Pons (tissue), 1 donor: ENCODE data around the gene AOX1.
"Not testable (repeated sequence)": the region's sequence is repeated elsewhere in the genome, so short reads cannot be mapped to it uniquely, and the experiment has no call there.

Source experiments
- DNase-seq: peaks from one replicate; pipeline ENCODE4 v3.0.0-alpha.2; 2016; ENCODE audit warnings: low spot score

The AOX1 gene

GRCh38 chr2:200585730-200586643, at the start of gene AOX1:
Gene AOX1 (plus strand): TSS chr2:200586014. CDS start chr2:200586109, 95 bp downstream.
- peak; percentile 20 for DNase-seq

- no peak for DNase-seq
Observed at GRCh38 chr2:200538139-200538538, 47.7 kb upstream of the AOX1 start.

GRCh38 chr2:200540793-200541192, 45.0 kb upstream of the AOX1 start:
- no peak for DNase-seq

GRCh38 chr2:200566596-200566995, 19.2 kb upstream of the AOX1 start:
- DNase-seq = not testable (repeated sequence)

- no peak for DNase-seq
Observed at GRCh38 chr2:200567932-200568331, 17.9 kb upstream of the AOX1 start.

- no peak for DNase-seq
Observed at GRCh38 chr2:200575957-200576356, 9.9 kb upstream of the AOX1 start.

GRCh38 chr2:200577027-200577426, 8.8 kb upstream of the AOX1 start:
- no peak for DNase-seq

- DNase-seq = no peak
Observed at GRCh38 chr2:200578778-200579177, 7.0 kb upstream of the AOX1 start.

GRCh38 chr2:200584639-200585038, 1.2 kb upstream of the AOX1 start:
- DNase-seq = no peak

- no peak for DNase-seq
Observed at GRCh38 chr2:200585340-200585729, 479 bp upstream of the AOX1 start.

- no peak for DNase-seq
Observed at GRCh38 chr2:200586644-200586975, 796 bp downstream of the AOX1 start.

GRCh38 chr2:200587007-200587616, 1.3 kb downstream of the AOX1 start:
- no peak for DNase-seq

- DNase-seq = no peak
Observed at GRCh38 chr2:200588076-200588678, 2.4 kb downstream of the AOX1 start.

- DNase-seq = no peak
Observed at GRCh38 chr2:200590090-200590489, 4.3 kb downstream of the AOX1 start.

GRCh38 chr2:200591308-200591707, 5.5 kb downstream of the AOX1 start:
- no peak for DNase-seq

GRCh38 chr2:200592406-200593075, 6.7 kb downstream of the AOX1 start:
- no peak for DNase-seq

GRCh38 chr2:200593905-200594304, 8.1 kb downstream of the AOX1 start:
- DNase-seq = no peak

- DNase-seq = no peak
Observed at GRCh38 chr2:200595913-200596312, 10.1 kb downstream of the AOX1 start.

GRCh38 chr2:200596774-200597570, 11.2 kb downstream of the AOX1 start:
- DNase-seq = no peak

GRCh38 chr2:200599206-200599605, 13.4 kb downstream of the AOX1 start:
- DNase-seq = no peak

GRCh38 chr2:200600549-200601225, 14.9 kb downstream of the AOX1 start:
- no peak for DNase-seq
